ENCODE data around the gene MED12. TPM values are rescaled to one million over a fixed set of nuclear protein-coding genes. Genes with fewer than 3 reads are reported as not detected.

The MED12 gene
- total and polyA plus RNA-seq, 7 donors = 4.9 to 27.6 (median 17.4) TPM

DNA sequence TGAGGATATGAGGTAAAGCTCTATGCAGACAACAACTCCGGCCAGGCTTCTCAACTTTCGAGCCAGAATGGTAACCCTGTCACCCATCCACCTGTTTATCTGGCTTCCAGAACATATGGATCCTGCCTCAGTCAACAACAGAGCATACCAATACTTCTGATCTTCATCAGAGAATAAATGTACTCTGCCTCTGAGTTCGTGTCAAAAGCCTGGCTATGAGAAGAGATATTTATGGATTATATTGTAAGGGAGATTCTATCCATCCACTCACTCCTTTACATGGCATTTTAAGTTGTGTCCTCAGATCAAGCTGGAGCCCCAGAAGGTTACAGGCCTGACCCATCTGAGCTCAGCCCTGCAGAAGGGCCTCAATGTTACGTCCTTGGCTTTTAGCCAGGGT, 32.5 kb upstream of the MED12 start:
- Histone ChIP-seq H3K9me3 (no peaks in the 10 kb centered on the region), H3K27me3 (no peaks in the 10 kb centered on the region), H3K4me1 (no peaks in the 10 kb centered on the region), H3K36me3 (no peaks in the 10 kb centered on the region), H3K4me3 (no peak overlapping the region), H3K27ac (no peak overlapping the region)
- 69 to 81% methylated on average over 4 of the region's 4 CpGs for WGBS, 2 donors
- intact Hi-C loops (cut with DNase I) = no loop called here
- TF ChIP-seq EP300 (IDR thresholded peaks at IDR 0.05) (no peak), POLR2AphosphoS5 (IDR thresholded peaks at IDR 0.05) (no peak), POLR2A (IDR thresholded peaks at IDR 0.05) (no peak)
- TF ChIP-seq, protein P1, sequence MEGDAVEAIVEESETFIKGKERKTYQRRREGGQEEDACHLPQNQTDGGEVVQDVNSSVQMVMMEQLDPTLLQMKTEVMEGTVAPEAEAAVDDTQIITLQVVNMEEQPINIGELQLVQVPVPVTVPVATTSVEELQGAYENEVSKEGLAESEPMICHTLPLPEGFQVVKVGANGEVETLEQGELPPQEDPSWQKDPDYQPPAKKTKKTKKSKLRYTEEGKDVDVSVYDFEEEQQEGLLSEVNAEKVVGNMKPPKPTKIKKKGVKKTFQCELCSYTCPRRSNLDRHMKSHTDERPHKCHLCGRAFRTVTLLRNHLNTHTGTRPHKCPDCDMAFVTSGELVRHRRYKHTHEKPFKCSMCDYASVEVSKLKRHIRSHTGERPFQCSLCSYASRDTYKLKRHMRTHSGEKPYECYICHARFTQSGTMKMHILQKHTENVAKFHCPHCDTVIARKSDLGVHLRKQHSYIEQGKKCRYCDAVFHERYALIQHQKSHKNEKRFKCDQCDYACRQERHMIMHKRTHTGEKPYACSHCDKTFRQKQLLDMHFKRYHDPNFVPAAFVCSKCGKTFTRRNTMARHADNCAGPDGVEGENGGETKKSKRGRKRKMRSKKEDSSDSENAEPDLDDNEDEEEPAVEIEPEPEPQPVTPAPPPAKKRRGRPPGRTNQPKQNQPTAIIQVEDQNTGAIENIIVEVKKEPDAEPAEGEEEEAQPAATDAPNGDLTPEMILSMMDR (IDR thresholded peaks at IDR 0.05) = no peak
- no peak for DNase-seq

DNA sequence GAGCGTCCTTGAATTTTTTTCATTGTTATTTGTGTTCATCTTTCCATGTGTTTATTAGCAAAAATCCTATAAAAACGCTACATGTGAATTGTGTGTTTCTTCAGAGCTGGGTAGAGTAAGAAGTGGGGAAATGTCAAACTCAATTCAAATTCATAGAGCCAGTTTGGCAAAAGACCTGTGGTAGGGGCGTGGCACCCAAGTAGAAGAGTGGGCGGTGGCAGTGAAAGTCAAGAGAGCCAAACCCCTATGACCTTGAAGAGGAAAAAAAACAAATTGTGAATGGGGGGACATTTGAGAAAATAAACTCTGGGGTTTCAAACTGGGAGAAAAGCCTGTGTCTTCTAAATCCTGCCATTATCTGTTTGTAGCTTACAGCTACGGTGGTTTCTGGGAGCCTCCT, 27.1 kb upstream of the MED12 start:
- Histone ChIP-seq H3K27ac (no peak overlapping the region), H3K36me3 (no peaks in the 10 kb centered on the region), H3K4me3 (no peak overlapping the region), H3K9me3 (no peaks in the 10 kb centered on the region), H3K27me3 (no peaks in the 10 kb centered on the region), H3K4me1 (peaks cover 0 to under 1% (median 0%) of the 10 kb centered on the region in 4 donors)
- WGBS, 2 donors = 88 to 90% methylated on average over 5 of the region's 5 CpGs
- no peak for DNase-seq
- intact Hi-C loops (cut with DNase I) = no loop called here
- TF ChIP-seq, protein P1 (IDR thresholded peaks at IDR 0.05) = no peak
- TF ChIP-seq EP300 (IDR thresholded peaks at IDR 0.05) (no peak), POLR2AphosphoS5 (IDR thresholded peaks at IDR 0.05) (no peak), POLR2A (IDR thresholded peaks at IDR 0.05) (no peak)

DNA sequence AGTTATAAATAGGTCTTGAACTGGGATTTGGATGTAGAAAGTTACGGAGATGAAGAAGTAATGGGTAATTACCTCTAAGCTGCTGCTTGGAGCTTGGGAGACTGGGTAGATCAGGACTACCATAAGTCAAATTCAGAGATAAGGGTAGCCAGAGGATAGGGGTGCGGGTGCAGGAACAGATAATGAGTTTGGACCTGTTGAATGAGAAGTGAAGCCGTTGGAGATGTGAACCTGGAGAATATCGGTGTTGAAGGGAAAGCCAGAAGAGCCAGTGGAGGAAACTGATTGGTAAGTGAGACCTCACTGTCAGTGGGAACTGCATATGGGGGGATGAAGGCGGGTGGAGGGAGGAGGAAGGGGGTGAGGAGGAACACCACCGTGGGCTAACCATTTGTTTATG, 23.4 kb upstream of the MED12 start:
- TF ChIP-seq, protein P1 (IDR thresholded peaks at IDR 0.05) = no peak
- TF ChIP-seq POLR2AphosphoS5 (IDR thresholded peaks at IDR 0.05) (no peak), POLR2A (IDR thresholded peaks at IDR 0.05) (no peak), EP300 (IDR thresholded peaks at IDR 0.05) (no peak)
- no peak for DNase-seq
- Histone ChIP-seq H3K9me3 (no peaks in the 10 kb centered on the region), H3K27ac (peak overlapping the region in 3 of 4 donors; percentile 74 to 78 (median 76)), H3K4me1 (peaks cover 0 to 22% (median 10%) of the 10 kb centered on the region in 4 donors), H3K27me3 (no peaks in the 10 kb centered on the region), H3K36me3 (no peaks in the 10 kb centered on the region), H3K4me3 (peak overlapping the region; percentile 43 to 62 (median 57))
- intact Hi-C loops (cut with DNase I) = no loop called here
- WGBS, 2 donors = 34 to 42% methylated on average over 6 of the region's 6 CpGs

DNA sequence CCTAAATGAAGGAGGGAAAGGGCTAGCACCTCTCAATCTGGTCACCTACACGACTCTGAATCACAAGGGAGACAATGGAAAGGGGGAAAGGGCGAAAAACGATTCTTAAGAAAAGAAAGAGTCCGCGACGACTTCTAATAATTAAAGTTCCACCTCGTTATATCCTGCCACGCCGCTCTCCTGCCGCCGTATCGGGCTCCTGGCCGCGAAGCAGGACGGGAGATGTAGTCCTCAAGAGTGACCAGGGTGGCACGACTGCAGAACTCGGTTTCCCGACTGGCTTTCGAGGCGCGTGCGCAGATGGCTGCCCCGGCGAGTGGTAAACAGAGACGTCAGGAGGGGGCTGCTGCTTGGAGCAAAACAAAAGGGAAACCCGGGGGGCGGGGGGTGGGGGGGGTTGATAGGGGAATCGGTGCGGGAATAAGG, 22.8 kb upstream of the MED12 start, which contains the start of gene FOXO4:
TSS of gene FOXO4 (plus strand) at position 297 of the 426 bp plus-strand sequence. CDS start 678 bp downstream, outside the sequence.
- DNase-seq = peak; percentile 95
- H3K36me3 ChIP-seq = no peaks in the 10 kb centered on the region
- WGBS, 2 donors = 1% methylated on average over 29 of the region's 29 CpGs
- H3K27ac ChIP-seq = peak within 1 kb of the TSS; percentile 74 to 78 (median 75)
- H3K4me3 ChIP-seq = peak within 1 kb of the TSS; percentile 43 to 62 (median 57)
- intact Hi-C loops (cut with DNase I) = no loop called here
- TF ChIP-seq EP300 (IDR thresholded peaks at IDR 0.05) (no peak), POLR2AphosphoS5 (IDR thresholded peaks at IDR 0.05) (peak in 3 of 4 donors; percentile 57 to 70 (median 60)), POLR2A (IDR thresholded peaks at IDR 0.05) (no peak)
- TF ChIP-seq, protein P1 (IDR thresholded peaks at IDR 0.05) = no peak
- H3K4me1 ChIP-seq = peaks cover 0 to 22% (median 10%) of the 10 kb centered on the region in 4 donors
- H3K9me3 ChIP-seq = no peaks in the 10 kb centered on the region
- no peaks in the 10 kb centered on the region for H3K27me3 ChIP-seq
